Sigmoid colon (tissue), 7 donors: Measurements from ENCODE around the gene BANP. TPM values are rescaled to one million over a fixed set of nuclear protein-coding genes. Genes with fewer than 3 reads are reported as not detected.
"Not testable (repeated sequence)": the region's sequence is repeated elsewhere in the genome, so short reads cannot be mapped to it uniquely, and the experiment has no call there.

Experiments used
- DNase-seq: peaks from one replicate; pipeline ENCODE4 v3.0.0-alpha.2; 2019
- H3K27ac ChIP-seq, 4 donors: fragments of 200-600 bp; sonication (generic); one replicate each; pipeline ENCODE4 v1.5.1; 2016 to 2019; ENCODE audit warnings: mild to moderate bottlenecking in 1 of 4
- H3K27me3 ChIP-seq, 3 donors: fragments of 200-600 bp; sonication (generic); one replicate each; pipeline ENCODE4 v1.5.1; 2019; ENCODE audit warnings: mild to moderate bottlenecking in 1 of 3
- H3K36me3 ChIP-seq, 4 donors: fragments of 200-600 bp; sonication (generic); one replicate each; pipeline ENCODE4 v1.5.1; 2016 to 2019
- H3K4me1 ChIP-seq, 4 donors: fragments of 200-600 bp; sonication (generic); one replicate each; pipeline ENCODE4 v1.5.1; 2017 to 2019
- H3K4me3 ChIP-seq, 4 donors: fragments of 200-600 bp; sonication (generic); one replicate each; pipeline ENCODE4 v1.5.1; 2017 to 2019; ENCODE audit warnings: mild to moderate bottlenecking in 2 of 4, moderate library complexity in 1 of 4
- H3K9me3 ChIP-seq, 4 donors: fragments of 200-600 bp in 3 of 4; sonication (generic) in 3 of 4; one replicate each; pipeline versions ENCODE4 v1.5.1 to v1.6.1; 2013 to 2019
- EP300 ChIP-seq, 4 donors: sonication (generic); formaldehyde crosslinking; IDR thresholded peaks; one replicate each; pipeline ENCODE4 v1.6.1; 2017; ENCODE audit warnings: antibody characterized with exemption in 4 of 4
- POLR2A ChIP-seq, 2 donors: fragments of 450-650 bp; IDR thresholded peaks; one replicate each; pipeline ENCODE4 v1.6.1; 2016; ENCODE audit warnings: antibody characterized with exemption in 2 of 2, mild to moderate bottlenecking in 2 of 2, moderate library complexity in 2 of 2
- POLR2AphosphoS5 ChIP-seq, 4 donors: sonication (generic); formaldehyde crosslinking; IDR thresholded peaks; one replicate each; pipeline ENCODE4 v1.6.1; 2017; ENCODE audit warnings: antibody characterized with exemption in 4 of 4
- WGBS, 2 donors: extraction: QIAGEN DNeasy Blood & Tissue Kit; methylation state at CpG; one replicate each; pipeline ENCODE4 v1.1.7; 2013; 5-methylcytosine and 5-hydroxymethylcytosine counted together
- intact Hi-C: fragments of 100-400 bp; cut with DNase I; formaldehyde crosslinking; loops from one replicate; pipeline ENCODE4 v1.15.1; 2023
- polyA plus RNA-seq, 3 donors: library from polyadenylated mRNA; stranded (reverse); fragments of 200-250 nt; gene quantifications; one replicate each; pipeline ENCODE4 v1.2.3, GENCODE V29; 2013
- total RNA-seq, 4 donors: library from RNA; depleted of rRNA; stranded (reverse); fragments of >200 nt; gene quantifications; one replicate each; pipeline ENCODE4 v1.1.0, GENCODE V29; 2016
- TF ChIP-seq, protein P1 (sequence below), 4 experiments: fragments of 450-650 bp in 3 of 4; fragments of 200-600 bp in 1 of 4; IDR thresholded peaks; one replicate each; pipeline ENCODE4 v1.5.1; 2016 to 2019; ENCODE audit warnings: antibody characterized with exemption in 4 of 4, mild to moderate bottlenecking in 3 of 4, moderate library complexity in 2 of 4
- donor health status: healthy with polysubstance abuse.
- donor health status: Bipolar disorder and iron deficiency.
- donor health status: healthy.

The BANP gene
- total and polyA plus RNA-seq, 7 donors, result 8.4 to 31.0 (median 17.4) TPM

DNA sequence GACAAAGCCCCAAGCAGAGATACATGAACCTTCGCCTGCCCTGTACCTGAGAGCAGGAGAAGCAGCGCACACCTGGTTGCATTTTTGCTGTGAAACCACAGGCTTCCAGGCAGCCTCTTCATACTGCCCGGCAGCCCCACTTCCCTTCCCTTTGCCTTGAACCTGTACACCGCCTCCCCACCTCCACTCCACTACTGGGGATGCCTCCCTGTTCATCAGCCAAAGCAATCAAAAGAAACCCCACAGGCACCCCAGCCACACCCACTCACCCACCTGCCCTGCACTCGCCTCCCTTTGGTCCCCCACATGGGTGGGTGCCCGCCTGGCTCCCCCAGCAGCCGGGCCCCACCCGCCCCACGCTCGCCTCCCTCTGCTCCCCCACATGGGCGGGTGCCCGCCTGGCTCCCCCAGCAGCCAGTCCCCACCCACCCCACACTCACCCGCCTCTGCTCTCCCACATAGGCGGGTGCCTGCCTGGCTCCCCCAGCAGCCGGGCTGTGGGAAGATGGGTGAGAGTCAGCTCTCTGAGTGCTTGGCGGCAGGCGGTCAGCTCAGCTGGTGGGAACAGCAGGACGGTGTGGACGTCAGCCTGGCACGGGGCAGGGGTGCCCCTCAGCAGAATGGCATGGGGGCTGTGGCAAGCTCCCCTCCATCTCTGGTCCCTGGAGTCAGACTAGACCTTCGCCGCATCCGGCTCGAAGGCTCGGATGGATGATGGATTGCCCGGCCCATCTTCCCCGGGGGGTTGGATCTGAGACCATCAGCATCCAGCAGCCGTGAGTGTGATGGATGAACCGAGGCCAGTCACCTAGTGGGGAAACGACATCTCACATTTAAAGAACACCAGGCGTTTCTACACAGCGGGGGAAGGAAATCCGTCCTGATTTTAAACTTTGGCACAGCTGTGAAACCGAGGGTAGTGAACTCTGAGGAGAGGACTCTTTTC, 135.6 kb downstream of the BANP start:
- intact Hi-C loops, result no loop called here
- Histone ChIP-seq H3K4me1 (no peaks in the 10 kb centered on the region), H3K27me3 (no peaks in the 10 kb centered on the region), H3K36me3 (no peaks in the 10 kb centered on the region), H3K4me3 (no peak overlapping the region), H3K27ac (peak overlapping the region in 1 of 4 donors; percentile 4), H3K9me3 (no peaks in the 10 kb centered on the region)
- TF ChIP-seq POLR2AphosphoS5 (IDR thresholded peaks at IDR 0.05) (no peak), EP300 (IDR thresholded peaks at IDR 0.05) (no peak), POLR2A (IDR thresholded peaks at IDR 0.05) (no peak)
- TF ChIP-seq, protein P1, sequence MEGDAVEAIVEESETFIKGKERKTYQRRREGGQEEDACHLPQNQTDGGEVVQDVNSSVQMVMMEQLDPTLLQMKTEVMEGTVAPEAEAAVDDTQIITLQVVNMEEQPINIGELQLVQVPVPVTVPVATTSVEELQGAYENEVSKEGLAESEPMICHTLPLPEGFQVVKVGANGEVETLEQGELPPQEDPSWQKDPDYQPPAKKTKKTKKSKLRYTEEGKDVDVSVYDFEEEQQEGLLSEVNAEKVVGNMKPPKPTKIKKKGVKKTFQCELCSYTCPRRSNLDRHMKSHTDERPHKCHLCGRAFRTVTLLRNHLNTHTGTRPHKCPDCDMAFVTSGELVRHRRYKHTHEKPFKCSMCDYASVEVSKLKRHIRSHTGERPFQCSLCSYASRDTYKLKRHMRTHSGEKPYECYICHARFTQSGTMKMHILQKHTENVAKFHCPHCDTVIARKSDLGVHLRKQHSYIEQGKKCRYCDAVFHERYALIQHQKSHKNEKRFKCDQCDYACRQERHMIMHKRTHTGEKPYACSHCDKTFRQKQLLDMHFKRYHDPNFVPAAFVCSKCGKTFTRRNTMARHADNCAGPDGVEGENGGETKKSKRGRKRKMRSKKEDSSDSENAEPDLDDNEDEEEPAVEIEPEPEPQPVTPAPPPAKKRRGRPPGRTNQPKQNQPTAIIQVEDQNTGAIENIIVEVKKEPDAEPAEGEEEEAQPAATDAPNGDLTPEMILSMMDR (IDR thresholded peaks at IDR 0.05), result no peak
- 74 to 86% methylated on average over 34 of the region's 34 CpGs for WGBS, 2 donors
- DNase-seq, result no peak

DNA sequence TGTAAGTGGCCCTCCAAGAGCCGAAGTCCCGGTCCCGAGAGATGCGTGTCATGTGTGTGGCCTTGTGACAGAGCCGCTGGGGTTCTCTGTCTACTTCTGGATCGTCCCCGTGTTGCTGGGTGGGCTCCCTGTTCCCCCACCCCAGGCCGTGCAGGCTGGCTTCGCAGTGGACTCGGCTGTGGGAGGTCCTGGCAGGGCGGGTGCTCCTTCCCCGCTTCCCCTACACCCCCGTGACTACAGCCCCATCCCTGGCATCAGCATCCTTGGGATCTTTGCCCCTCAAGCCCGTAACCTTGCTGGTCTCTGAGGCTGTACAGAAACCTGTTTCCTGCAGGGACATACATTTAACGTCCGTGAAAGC, 136.3 kb downstream of the BANP start:
- H3K36me3 ChIP-seq, result no peaks in the 10 kb centered on the region
- H3K27me3 ChIP-seq, result no peaks in the 10 kb centered on the region
- TF ChIP-seq, protein P1 (IDR thresholded peaks at IDR 0.05), result no peak
- TF ChIP-seq POLR2AphosphoS5 (IDR thresholded peaks at IDR 0.05) (no peak), POLR2A (IDR thresholded peaks at IDR 0.05) (no peak), EP300 (IDR thresholded peaks at IDR 0.05) (no peak)
- no peaks in the 10 kb centered on the region for H3K4me1 ChIP-seq
- no peaks in the 10 kb centered on the region for H3K9me3 ChIP-seq
- H3K27ac ChIP-seq, result peak overlapping the region in 1 of 4 donors; percentile 4
- intact Hi-C loops, result no loop called here
- no peak for DNase-seq
- no peak overlapping the region for H3K4me3 ChIP-seq
- WGBS, 2 donors, result 81 to 85% methylated on average over 16 of the region's 16 CpGs

DNA sequence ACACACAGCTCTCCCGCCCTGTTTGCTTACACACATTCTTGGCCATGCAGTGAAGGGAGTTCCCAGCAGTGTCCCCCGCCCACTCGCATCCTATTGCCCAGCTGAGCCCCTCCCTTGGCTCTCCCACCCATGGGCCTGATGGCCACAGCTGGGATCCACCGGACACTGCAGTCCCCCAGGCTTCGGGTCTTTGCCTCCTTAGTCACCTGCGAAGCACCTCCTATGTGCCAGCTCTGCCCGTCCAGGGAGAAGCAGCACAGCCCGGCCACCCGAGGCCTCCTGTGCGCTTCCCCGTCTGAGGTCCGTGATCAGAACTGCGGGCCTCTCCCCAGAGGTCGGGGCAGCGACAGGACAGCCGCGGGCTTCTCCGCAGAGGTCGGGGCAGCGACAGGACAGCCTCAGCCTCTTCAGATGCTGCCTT, 136.9 kb downstream of the BANP start:
- TF ChIP-seq, protein P1 (IDR thresholded peaks at IDR 0.05), result no peak
- TF ChIP-seq POLR2A (IDR thresholded peaks at IDR 0.05), result no peak
- TF ChIP-seq EP300 (IDR thresholded peaks at IDR 0.05), result no peak
- no peak for TF ChIP-seq POLR2AphosphoS5 (IDR thresholded peaks at IDR 0.05)
- 62 to 69% methylated on average over 20 of the region's 20 CpGs for WGBS, 2 donors
- Histone ChIP-seq H3K4me1 (no peaks in the 10 kb centered on the region), H3K9me3 (no peaks in the 10 kb centered on the region), H3K4me3 (no peak overlapping the region), H3K27me3 (no peaks in the 10 kb centered on the region), H3K36me3 (no peaks in the 10 kb centered on the region), H3K27ac (peak overlapping the region in 1 of 4 donors; percentile 54)
- peak; percentile 76 for DNase-seq
- intact Hi-C loops, result no loop called here

DNA sequence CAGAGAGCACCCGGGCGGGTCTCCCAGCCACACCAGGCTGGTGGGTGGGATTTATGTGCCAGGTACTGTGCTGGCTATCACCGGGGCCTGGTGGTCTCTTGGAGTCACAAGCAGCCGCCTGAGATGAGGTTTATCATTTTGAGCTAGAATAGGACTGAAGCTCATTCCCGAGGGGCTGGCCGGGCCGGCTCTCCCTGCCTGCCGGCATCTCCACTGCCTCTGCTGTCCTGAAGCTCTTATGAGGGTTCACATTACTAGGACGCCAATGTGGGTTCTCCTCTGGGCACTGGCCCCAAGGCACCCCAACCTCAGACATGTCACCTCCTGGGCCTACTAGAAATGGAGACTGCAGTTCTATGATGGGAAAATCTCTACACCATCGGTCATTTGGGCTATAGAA, 137.4 kb downstream of the BANP start:
- H3K27ac ChIP-seq, result peak overlapping the region in 1 of 4 donors; percentile 54
- H3K9me3 ChIP-seq, H3K36me3 ChIP-seq, DNase-seq, H3K4me3 ChIP-seq, intact Hi-C loops, H3K4me1 ChIP-seq, H3K27me3 ChIP-seq: not testable (repeated sequence)
- WGBS, 2 donors, result 68 to 77% methylated on average over 10 of the region's 10 CpGs

DNA sequence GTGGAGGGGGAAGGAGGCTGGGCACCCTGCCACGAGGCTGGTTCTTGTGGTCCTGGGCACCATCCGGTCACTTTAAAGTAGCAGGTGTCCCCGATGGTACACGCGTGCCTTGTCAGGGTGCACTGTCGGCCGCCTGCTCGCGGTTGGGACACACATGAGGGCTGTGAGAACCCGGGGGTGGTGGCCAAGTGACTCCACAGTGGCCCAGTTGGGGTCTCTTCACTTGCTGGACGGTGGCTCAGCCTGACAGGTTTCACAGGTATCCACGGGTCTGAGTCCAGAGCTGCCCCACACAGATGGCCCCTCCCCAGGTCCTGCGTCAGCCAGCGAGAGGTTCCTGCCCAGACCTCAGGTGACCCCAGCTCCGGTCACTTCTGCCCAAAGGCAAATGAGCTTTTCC, 137.8 kb downstream of the BANP start:
- intact Hi-C loops, H3K4me1 ChIP-seq, H3K4me3 ChIP-seq, DNase-seq, H3K36me3 ChIP-seq, H3K9me3 ChIP-seq, H3K27me3 ChIP-seq: not testable (repeated sequence)
- H3K27ac ChIP-seq, result peak overlapping the region in 1 of 4 donors; percentile 3
- WGBS, 2 donors, result 81 to 86% methylated on average over 15 of the region's 15 CpGs

DNA sequence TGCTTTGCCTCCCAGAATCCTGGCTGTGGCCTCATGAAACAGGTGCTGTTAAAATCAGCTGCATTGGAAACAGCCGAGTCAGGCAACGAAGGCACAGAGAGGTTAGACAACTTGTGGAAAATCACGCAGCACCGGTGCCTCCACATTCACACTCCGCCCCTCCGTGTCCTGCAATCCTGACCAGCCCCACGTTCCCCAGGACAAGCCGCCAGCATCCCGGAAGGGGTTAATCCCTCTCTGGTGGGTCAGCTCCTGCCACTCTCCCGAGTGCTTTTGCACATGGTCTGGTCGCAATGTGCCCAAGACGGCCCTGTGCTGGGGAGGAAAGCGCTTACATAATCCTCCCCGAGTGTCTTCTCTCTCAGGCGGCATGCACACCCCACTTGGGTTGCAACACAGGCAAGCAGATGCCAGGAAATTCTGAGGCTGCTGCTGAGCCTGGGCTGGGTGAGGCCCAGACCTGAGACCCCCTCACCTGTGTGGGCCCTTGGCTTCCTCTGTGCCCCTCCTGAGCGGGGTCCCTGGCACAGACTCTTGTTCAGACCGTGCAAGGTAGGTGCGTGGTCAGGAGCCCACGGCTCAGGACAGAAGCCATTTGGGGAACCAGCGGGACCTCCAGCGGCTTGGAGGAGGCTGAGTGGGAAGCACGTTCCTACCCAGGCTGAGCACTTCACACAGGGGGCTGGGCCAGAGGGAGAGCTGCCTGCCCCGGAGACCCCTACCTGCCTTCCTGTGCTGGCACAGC, 138.6 kb downstream of the BANP start:
- peak; percentile 81 for DNase-seq
- H3K4me1 ChIP-seq, H3K9me3 ChIP-seq, H3K27me3 ChIP-seq, intact Hi-C loops, H3K4me3 ChIP-seq, H3K36me3 ChIP-seq: not testable (repeated sequence)
- H3K27ac ChIP-seq, result peak overlapping the region in 1 of 4 donors; percentile 3
- WGBS, 2 donors, result 73 to 77% methylated on average over 23 of the region's 23 CpGs

DNA sequence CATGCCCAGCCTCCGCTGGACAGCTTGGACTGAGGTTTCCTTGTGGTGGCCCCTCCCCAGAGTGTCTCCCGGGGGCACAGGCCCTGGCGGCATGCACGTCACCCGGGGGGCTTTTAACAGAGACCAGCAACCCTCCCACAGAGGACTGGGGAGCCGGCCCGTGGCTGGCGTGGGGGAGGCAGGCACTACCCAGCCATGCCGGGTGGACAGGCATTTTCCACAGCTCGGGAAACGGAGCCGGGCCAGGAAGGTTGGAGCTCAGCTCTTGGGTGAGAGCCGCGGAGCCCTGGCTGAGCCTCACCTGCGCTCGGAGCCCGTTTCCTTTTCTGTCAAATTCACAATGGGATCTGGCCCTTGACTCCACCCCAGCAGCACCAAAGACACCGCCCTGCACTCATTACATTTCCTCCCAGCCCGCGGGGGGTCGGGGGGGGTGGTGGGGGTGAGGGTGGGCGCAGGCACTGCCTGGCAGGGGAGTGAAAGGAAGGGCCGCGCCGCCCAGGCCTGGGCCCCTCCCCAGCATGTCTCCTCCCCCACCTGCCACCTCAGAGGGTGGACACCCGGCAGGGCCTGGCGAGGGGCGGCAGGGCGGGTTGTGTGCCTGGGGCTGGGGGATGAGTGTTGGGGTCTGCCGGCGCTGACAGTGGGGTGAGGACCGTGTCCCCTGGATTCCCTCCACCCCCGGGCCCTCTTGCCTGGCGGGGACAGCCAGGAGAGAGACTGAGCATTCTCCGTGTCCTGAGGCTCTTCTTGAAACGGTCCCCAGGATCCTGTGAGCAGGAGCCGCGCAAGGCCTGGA, 139.3 kb downstream of the BANP start:
- H3K4me1 ChIP-seq, H3K4me3 ChIP-seq, DNase-seq, H3K9me3 ChIP-seq, H3K27me3 ChIP-seq, H3K27ac ChIP-seq, H3K36me3 ChIP-seq, intact Hi-C loops: not testable (repeated sequence)
- 46 to 64% methylated on average over 38 of the region's 38 CpGs for WGBS, 2 donors

DNA sequence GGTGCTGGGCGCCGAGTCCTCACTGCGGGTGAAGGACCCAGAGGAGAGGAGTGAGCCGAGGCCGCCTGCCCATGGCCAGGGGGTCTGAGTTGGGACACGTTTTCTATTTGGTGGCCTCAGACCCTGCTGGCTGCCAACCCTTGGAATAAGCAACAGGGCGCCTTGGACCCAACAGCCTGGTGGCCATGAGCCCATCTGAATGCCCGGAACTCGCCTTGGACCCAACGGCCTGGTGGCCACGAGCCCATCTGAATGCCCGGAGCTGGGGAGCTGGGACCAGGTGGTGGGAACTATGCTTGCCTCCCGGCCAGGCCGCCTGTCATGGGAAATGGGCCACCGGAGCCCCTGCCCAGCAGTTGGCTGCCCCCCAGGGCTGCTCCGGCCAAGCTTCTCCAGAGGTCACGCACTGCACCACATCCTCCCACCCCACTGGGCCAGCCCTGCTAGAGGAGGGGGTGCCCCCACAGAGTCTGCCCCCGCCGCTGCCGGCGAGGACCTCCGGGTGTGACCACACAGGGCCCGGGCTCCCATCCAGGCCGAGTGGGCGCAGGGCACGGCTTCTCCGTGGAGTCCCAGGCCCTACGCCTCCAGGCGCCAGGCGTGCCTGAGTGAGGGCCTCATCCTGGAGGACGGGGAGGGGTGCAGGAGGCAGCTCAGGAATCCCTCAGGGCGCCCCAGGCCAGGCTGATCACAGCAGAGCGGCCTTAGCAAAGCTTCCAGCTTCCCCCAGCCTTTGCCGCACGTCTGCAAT, 140.2 kb downstream of the BANP start:
- H3K36me3 ChIP-seq, intact Hi-C loops, H3K9me3 ChIP-seq, H3K27ac ChIP-seq, DNase-seq, H3K4me1 ChIP-seq, H3K4me3 ChIP-seq, H3K27me3 ChIP-seq: not testable (repeated sequence)
- WGBS, 2 donors, result 73 to 76% methylated on average over 35 of the region's 35 CpGs
